Hippocampal formation (tissue), 2 donors: ENCODE data around the gene PRRG4.
"Not testable (repeated sequence)": the region's sequence is repeated elsewhere in the genome, so short reads cannot be mapped to it uniquely, and the experiment has no call there.

Experiments
- DNase-seq, 2 donors: peaks; one replicate each; lab custom pipeline; 2025; lab: John Stamatoyannopoulos, UW

Gene PRRG4

GRCh38 chr11:32885556-32885955, 55.8 kb downstream of the PRRG4 start:
- no peak for DNase-seq

DNA sequence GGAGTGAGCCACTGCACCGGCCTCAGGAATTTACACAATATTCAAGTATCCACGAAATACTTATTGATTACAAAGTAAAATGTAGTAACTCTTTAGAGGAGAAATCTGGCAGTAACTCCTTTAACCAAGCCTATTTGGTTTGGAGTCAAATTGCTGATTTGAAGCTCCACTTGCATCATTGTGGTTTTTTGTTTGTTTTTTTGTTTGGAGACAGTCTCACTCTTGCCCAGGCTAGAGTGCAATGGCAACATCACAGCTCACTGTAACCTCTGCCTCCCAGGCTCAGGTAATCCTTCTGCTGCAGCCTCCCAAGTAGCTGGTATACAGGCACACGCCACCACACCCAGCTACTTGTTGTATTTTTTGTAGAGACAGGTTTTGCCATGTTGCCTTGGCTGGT, 56.5 kb downstream of the PRRG4 start:
- DNase-seq = no peak

DNA sequence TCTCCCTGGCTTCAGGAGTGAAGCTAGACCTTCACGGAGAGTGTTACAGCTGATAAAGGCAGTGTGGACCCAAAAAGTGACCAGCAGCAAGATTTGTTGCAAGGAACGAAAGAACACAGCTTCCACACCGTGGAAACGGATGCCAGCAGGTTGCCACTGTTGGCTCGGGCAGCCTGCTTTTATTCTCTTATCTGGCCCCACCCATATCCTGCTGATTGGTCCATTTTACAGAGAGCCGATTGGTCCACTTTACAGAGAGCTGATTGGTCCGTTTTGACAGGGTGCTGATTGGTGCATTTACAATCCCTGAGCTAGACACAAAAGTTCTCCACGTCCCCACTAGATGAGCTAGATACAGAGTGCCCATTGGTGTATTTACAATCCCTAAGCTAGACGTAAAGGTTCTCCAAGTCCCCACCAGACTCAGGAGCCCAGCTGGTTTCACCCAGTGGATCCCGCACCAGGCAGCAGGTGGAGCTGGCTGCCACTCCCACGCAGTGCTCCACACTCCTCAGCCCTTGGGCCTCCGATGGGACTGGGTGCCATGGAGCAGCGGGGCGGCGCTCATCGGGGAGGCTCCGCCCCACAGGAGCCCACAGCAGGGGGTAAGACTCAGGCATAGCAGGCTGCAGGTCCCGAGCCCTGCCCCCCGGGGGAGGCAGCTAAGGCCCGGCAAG, 58.1 kb downstream of the PRRG4 start:
- DNase-seq = not testable (repeated sequence)

DNA sequence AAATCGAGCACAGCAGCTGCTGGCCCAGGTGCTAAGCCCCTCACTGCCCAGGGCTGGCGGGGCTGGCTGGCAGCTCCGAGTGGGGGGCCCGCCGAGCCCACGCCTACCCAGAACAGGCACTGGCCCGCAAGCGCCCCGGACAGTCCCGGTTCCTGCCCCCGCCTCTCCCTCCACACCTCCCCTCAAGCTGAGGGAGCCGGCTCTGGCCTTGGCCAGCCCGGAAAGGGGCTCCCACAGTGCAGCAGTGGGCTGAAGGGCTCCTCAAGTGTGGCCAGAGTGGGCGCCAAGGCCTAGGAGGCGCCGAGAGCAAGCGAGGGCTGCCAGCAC, 58.6 kb downstream of the PRRG4 start:
- not testable (repeated sequence) for DNase-seq

GRCh38 chr11:32888805-32889204, 59.1 kb downstream of the PRRG4 start:
- no peak for DNase-seq

DNA sequence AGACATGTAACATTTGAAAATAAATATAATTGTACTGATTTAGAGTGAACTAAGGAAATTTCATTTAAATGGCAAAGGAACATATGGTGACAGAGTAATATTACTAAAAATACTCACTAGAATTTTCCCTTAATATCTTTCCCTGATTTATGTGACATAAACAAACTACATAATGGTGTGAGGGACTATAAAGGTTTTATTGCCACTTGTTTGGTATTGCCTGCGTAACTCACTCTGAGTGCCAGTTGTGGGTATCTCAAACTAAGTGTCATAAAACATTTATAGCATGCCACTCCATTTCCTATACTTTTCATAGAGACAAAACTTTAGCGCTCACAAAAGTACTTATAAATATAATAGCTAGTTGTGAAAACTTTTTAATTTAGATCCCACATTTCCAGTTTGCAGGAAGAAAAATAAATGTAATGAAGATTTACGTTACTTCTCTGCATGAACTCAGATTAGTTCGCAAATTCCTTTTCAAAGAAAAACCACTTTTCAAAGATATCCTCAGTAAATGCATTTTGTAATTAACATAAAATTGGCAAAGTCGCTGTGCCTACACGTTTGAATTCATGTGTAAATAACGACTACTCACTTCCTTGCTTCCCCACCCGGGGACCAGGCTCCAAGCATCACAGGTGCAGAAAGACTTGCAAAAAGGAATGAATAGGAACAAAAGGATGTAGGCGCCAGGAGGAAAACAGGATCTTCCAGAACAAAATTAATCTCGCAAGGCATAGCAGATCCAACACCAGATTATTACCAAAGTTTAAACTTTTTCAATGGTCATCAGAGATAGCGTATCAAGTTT, 61.3 kb downstream of the PRRG4 start:
- no peak for DNase-seq

GRCh38 chr11:32891657-32892354, 62.1 kb downstream of the PRRG4 start:
- DNase-seq = peak in 1 of 2 donors; percentile 71

GRCh38 chr11:32892355-32893092, 62.8 kb downstream of the PRRG4 start, which contains the start of gene QSER1:
Gene QSER1 (plus strand): TSS chr11:32892811. CDS start chr11:32893126, 315 bp downstream.
- DNase-seq = peak; percentile 81 to 82

DNA sequence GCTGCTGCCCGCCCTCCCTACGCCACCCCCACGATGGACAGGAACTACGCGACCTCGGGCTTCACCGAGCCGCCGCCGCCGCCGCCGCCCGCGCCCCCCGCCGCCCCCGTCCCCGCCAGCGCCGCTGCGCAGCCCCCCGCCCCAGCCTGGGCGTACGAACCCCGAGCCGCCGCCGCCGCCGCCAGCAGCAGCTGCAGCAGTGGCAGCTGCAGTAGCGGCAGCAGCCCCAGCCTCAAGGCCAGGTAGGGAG, 63.3 kb downstream of the PRRG4 start:
- DNase-seq = no peak

- DNase-seq = peak; percentile 7 to 54
Measured at GRCh38 chr11:32893343-32894148, 63.8 kb downstream of the PRRG4 start.

GRCh38 chr11:32894149-32894827, 64.6 kb downstream of the PRRG4 start:
- DNase-seq = peak in 1 of 2 donors; percentile 22

DNA sequence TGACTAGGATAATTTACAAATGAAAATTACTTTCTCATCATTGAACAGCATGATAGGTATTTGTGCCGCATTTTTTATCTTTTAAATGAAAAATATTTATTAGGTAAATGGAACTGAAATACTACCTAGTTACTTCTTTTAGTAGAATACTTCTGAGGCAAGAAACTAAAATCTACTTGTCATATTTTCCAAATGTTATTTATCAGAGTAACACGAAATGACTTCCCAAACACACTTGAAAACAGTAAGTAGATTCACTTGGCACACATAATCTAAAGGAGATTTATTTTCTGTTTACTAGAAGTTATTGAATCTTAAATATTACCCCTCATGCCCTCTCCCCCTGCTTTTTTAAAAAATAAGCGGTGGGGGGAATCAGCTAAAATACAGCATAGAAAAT, 65.2 kb downstream of the PRRG4 start:
- DNase-seq = no peak

DNA sequence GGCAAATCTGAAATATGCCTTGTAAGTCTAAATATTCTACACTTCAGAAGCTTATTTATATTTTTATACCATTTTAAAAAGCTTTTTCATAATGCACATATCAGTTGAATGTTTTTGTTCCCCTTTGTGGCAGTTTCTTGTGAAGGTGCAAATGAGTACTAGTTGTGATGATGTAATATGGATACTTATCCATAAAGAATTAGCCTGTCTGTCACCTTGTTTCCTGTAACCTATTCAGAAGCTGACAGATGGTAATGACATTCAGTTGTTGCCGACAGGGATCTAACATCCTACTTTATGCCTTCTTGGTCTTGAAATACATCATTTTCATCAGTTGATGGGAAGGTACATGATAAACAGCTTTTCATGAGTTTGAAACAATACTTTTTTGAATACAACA, 65.7 kb downstream of the PRRG4 start:
- DNase-seq = no peak

DNA sequence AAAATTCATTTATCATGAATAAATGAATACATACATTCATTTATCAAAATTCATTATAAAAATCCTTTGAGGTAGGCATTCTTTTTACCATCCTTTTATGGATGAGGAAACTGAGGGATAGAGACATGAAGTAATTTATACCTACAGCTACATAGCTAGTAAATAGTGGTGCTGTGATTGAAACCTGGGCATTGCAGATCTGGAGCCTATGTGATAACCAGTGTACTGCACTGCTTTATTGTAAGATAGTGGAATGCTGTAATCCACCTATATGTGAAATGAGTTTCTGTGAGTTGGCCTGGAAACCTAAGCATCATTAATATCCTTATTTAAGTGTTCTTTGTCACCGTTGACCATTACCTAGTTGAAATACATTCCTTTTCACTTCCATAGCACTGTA, 67.4 kb downstream of the PRRG4 start:
- DNase-seq = no peak

- DNase-seq = no peak
Measured at GRCh38 chr11:32899438-32899837, 69.7 kb downstream of the PRRG4 start.

DNA sequence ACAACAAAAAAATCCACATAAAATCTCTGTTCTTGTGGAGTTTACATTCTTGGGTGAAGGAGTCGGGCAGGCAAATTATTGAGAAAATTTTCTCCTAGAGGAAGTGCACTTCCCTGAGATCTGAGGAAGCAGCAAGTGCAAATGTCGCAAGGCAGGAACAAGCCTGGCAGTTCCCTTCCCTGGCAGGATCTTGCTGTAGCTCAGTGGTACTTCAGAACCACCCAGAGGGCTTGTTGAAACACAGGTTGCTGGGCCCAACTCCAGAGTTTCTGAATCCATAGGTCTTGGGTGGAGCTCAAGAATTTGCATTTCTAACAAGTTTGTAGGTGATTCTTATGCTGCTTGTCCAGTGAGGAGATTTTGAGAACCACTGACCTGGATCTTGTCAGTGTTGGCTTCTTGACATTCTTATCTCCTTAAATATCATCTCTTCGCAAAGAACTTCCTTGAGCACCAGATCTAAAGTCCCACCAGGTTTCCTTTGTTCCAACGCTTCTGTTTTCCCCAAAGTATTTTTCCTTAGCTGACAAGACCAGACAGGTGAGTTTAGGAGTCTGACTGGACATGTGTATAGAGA, 72.5 kb downstream of the PRRG4 start:
- no peak for DNase-seq

DNA sequence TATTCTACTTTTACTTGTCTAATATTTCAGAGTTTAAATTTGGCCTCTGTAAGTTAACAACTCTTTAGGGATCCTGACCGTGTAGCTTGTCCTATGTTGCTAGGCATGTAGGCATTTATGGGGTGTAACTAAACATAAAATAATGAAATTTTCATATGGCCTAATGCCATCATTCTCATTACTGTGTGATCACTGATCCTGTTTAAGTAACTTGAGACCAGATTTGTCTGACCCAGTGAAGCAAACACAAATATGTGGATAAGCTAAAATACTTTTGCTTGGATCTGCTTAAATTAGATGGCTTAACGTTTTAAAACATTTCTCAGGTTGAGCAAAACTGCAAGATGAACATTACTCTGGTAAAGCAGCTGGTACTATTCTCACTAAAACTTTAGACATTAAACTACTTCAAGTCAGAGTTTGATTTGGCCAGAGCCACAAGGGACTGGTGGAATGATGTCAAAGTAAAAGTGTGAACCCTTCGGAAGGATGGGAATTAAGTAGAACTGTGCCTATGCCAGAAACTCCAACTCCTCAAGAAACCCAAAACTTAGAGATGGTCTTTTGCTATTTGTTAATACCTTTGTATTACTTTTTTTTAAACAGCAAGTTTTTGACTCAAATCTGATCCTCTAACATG, 75.4 kb downstream of the PRRG4 start:
- DNase-seq = no peak
